Hypothalamus (tissue), 51 donors: ENCODE results near the gene RIPK4.
A peak's percentile ranks its signal among the peaks of the same experiment; 100 is the strongest.

Experiments used
- DNase-seq, 51 donors: peaks; one replicate each; lab custom pipeline; 2025; lab: John Stamatoyannopoulos, UW

RIPK4 gene

DNA sequence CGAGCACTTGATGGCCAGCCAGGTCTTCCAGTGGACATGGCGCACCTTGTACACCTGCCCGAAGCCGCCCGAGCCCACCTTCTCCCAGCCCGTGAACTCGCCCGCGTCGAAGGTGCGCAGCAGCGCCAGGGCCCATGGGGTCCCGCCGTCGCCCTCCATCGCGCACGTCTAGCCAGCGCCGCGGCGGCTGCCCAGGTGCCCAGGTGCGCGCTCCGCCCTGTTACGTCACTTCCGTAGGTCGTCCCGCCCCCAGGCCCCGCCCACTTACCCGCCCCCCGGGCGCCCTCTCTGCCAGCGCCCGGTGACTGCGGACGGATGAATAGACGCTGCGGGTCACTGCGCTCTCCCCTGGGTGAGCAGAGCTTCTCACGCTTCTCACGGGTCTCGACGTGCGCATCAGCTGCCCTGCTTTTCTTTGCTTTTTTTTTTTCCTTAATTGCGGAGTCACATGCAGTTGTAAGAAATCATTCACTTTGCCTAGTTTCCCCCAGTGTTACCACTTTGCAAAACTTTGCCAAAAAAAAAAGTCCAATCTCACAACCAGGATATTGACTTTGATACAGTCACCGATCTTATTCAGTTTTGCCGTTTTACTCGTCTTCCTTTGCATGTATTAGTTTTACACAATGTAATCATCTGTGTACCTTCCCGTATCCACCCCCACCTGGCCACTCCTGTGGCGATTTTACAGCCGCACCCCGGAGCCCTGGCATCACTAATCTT, at the start of gene RIPK4:
Gene RIPK4, minus strand, starts transcription at position 170 of the 723 bp plus-strand sequence. Its CDS starts 11 bp downstream, at position 159.
- no peak for DNase-seq

DNA sequence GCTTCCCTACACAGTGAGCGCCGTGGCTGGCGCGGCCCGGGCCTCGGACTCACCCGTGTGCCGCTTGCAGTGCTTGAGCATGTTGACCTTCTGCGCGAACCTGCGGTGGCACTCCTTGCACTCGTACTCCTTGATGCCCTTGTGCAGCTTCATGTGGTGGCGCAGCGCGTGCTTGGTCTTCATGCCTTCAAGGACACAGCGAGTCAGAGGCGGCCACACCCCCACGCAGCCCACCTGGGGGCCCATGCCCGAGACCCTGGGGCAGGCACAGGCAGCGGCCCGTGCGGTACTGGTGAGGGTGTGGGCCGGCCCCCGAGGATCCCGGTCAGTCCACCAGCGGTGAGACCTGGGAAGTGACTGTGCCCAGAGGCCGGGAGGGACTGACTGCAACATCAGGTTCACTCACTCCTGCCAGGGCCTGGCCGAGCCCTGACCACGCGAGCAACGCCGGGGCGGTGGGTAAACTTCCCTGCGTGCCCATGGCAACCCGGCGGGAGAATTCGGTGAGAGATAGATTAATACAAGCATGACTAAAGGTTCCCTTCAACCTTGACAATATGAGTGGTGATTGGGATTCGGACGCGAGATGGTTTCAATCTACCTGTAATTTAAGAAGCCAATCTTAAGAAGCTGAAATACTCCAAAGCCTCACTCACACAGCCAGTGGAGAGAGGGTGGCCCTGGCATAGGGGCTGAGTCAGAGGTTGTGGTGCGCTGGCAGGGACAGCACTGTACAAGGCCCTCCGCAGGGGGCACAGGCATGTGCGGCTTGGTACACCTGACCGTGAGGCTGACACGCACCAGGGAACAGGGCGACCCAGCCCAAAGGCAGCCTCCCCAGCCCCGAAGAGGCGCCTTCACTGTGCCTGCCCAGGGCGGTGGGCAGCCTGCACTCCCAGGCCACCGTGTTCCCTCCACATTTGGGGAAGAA, 49.1 kb upstream of the RIPK4 start:
- no peak for DNase-seq

GRCh38 chr21:41813226-41813625, 46.4 kb upstream of the RIPK4 start:
- DNase-seq: no peak

DNA sequence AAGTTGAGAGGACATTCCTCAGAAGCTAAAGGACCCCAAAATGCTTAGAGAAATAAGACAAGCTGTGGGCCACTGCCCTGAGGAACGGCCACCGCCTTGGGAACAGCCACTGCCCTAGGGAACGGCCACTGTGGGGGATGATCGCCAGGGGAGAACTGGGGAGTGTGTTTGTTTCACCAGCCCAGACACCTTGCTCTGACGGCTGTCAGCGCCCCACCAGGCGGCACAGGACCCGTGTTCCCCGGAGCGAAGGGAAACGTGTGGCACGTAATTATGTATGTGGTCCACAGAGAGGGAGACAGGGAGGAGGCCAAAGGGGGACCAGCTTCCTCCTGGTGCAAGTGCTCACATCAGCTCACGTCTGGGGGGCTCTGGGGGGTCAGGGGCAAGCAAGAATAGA, 45.8 kb upstream of the RIPK4 start:
- no peak for DNase-seq

DNA sequence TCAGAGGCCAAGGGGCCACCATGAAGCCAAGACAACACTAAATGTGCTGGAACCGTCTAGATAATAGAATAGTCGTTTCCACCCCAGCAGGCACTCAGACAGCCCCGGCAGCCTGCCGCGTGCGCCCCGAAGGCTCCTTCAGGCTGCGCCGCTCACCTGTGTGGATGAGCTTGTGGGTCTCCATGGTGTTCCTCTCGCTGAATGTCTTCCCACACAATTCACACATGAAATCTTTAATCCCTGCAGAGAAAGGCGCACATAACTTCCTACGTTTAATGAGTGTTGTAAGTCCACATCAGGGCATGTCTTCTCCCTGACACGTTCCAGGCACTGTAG, 43.7 kb upstream of the RIPK4 start:
- DNase-seq: no peak

GRCh38 chr21:41809891-41810596, 43.2 kb upstream of the RIPK4 start:
- no peak for DNase-seq

- DNase-seq: no peak
Measured at GRCh38 chr21:41808846-41809245, 42.0 kb upstream of the RIPK4 start.

DNA sequence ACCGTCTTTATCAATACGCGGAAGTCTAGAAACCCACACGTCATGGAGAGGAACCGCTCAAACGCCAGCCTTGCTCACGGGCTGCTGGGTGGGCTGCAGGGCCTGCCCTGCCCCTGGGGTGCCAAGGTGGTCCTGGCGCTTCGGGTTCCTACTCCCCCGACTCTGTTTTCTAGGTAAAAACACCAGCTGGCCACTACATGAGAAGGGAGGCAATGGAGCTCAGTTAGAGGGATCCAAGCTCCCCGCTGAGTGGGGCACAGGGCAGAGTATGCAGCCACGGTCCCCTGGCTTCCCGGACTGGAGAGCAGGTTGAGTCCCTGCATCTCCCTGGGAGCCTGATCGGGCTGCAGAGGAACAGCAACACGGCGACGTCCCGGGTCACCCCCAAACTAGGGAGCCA, 41.2 kb upstream of the RIPK4 start:
- DNase-seq: no peak

DNA sequence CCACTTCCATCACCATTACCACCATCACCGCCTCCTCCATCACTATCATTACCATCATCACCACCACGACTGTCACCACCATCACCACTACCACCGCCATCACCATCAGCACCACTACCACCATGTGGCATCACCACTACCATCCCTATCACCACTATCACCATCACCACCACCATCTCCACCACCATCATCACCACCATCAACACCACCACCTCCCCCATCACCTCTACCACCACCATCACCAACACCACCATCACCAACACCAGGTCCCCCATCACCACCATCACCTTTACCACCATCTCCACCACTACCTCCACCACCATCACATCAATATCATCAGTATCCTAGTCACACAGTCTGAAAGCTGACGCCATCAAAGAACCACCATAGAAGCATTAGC, 39.9 kb upstream of the RIPK4 start:
- no peak for DNase-seq

- DNase-seq: no peak
Measured at GRCh38 chr21:41805643-41806042, 38.8 kb upstream of the RIPK4 start.

DNA sequence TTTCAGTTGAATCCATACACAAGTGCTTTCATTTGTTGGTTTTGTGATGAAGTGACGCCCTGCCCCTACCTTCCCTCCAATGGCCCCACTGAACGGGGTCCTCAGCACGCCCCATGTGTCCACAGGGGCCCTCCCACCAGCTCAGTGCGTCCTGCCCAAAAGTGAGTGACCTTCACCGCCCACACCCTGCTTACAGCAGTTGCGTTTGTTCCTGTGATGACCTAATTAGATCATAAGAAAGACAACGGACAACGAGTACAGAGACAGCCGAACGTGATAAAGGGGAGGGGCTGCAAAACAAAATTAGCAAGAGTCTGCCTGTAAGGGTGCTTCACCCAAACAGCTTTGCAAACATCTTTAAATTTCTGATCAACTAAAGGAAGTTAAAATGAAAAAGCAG, 38.2 kb upstream of the RIPK4 start:
- DNase-seq: no peak

GRCh38 chr21:41804381-41804780, 37.5 kb upstream of the RIPK4 start:
- no peak for DNase-seq

GRCh38 chr21:41803316-41803715, 36.5 kb upstream of the RIPK4 start:
- no peak for DNase-seq

- peak in 44 of 51 donors; percentile 7 to 82 (median 56) for DNase-seq
Measured at GRCh38 chr21:41802684-41803083, 35.8 kb upstream of the RIPK4 start.

- no peak for DNase-seq
Measured at GRCh38 chr21:41802198-41802584, 35.3 kb upstream of the RIPK4 start.

DNA sequence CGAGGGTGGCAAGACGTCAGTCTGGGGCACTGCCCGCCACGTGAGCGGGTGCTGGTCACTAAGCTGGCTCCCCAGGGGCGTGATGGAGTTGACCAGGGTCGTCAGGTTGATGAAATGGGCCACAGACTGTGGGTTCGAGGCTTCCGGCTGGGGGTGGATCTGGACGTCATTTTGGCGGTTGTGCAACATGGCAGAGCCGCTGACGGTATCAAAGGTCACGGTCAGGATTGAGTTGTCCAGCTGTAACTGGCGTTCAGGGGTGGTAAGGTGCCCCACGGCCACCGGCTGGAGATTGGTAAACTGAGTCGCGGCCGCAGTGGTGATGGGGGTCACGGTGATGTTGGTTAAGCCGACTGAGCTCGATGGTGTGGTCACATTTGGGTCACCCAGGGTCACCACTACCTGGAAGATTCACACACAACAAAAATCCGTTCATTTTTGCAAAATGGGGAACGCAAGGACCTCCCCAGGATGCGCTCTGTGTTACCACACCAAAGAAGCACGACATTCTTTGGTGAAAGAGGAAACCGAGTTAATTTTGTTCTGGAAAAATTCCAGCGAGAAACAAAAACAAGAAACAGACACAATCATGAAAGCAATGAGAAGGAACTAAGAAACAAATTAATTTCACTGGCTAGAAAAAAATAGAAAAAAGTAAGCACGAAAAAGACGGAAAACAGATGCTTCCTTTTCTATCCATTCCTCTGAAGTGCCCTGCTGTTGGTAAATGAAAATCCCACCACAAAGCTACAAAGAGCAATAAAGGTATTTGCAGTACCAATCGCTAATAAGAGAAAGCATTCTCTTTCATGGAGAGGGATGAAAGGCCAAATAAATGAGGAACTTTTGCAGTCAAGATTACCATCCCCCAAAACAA, 34.7 kb upstream of the RIPK4 start:
- no peak for DNase-seq

GRCh38 chr21:41800425-41801320, 33.8 kb upstream of the RIPK4 start:
- no peak for DNase-seq

GRCh38 chr21:41799763-41800162, 32.9 kb upstream of the RIPK4 start:
- DNase-seq: no peak

DNA sequence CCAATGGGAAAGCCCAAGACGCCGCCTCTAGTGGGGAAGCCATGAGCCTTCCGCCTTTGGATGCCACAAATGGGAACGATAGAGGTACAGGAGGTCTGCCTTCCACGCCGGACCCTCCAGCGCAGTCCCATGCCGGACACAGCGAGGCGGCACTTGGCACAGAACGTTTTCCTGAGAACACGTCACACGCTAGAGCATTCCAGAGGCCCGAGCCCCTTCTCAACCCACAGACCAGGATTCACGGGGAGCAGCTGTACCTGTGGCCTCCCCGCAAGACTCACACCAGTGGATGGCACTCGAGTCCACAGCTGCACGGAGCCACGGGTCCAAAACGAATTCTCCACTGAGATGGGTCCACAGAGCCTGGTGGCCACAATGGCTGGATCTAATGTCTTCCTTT, 31.5 kb upstream of the RIPK4 start:
- no peak for DNase-seq
